Esophagus (tissue), 2 donors: Measurements from ENCODE around the gene SLC4A4. TPM values are rescaled to one million over a fixed set of nuclear protein-coding genes. Genes with fewer than 3 reads are reported as not detected.

Experiments
- H3K27ac ChIP-seq, 2 donors: one replicate each; pipeline ENCODE4 v1.5.1; 2013; ENCODE audit warnings: low read depth in 2 of 2, mild to moderate bottlenecking in 2 of 2, inconsistent platforms in 1 of 2, low read length in 1 of 2, moderate library complexity in 1 of 2
- H3K27me3 ChIP-seq, 2 donors: one replicate each; pipeline ENCODE4 v1.6.1; 2013; ENCODE audit warnings: low read length in 2 of 2, control low read depth in 1 of 2, mild to moderate bottlenecking in 1 of 2; ENCODE audit not compliant: insufficient read depth in 2 of 2, control insufficient read depth in 1 of 2
- H3K36me3 ChIP-seq, 2 donors: one replicate each; pipeline ENCODE4 v1.6.1; 2013; ENCODE audit warnings: low read length in 1 of 2; ENCODE audit not compliant: control insufficient read depth in 2 of 2, insufficient read depth in 2 of 2
- H3K4me1 ChIP-seq, 2 donors: one replicate each; pipeline ENCODE4 v1.6.1; 2013; ENCODE audit warnings: low read length in 1 of 2; ENCODE audit not compliant: control insufficient read depth in 2 of 2, insufficient read depth in 2 of 2
- H3K4me3 ChIP-seq, 2 donors: one replicate each; pipeline ENCODE4 v1.5.1; 2013; ENCODE audit warnings: low read length in 2 of 2, mild to moderate bottlenecking in 2 of 2, low read depth in 1 of 2, moderate library complexity in 1 of 2
- H3K9me3 ChIP-seq, 2 donors: one replicate each; pipeline ENCODE4 v1.6.1; 2013; ENCODE audit warnings: mild to moderate bottlenecking in 2 of 2, low read depth in 1 of 2, low read length in 1 of 2, moderate library complexity in 1 of 2; ENCODE audit not compliant: control insufficient read depth in 2 of 2, insufficient read depth in 1 of 2
- WGBS, 2 donors: extraction: QIAGEN DNeasy Blood & Tissue Kit; methylation state at CpG; one replicate each; pipeline ENCODE4 v1.1.7; 2013; 5-methylcytosine and 5-hydroxymethylcytosine counted together
- polyA plus RNA-seq, 2 donors: library from polyadenylated mRNA; stranded (reverse); fragments of 200-250 nt; gene quantifications; one replicate each; pipeline ENCODE4 v1.2.3, GENCODE V29; 2013
- donor health status: healthy with polysubstance abuse.
- donor health status: Bipolar disorder and iron deficiency.

The SLC4A4 gene
- polyA plus RNA-seq, 2 donors = 0.39 to 0.75 TPM

GRCh38 chr4:71377561-71377960, 38.7 kb downstream of the SLC4A4 start:
- Histone ChIP-seq H3K4me3 (no peak overlapping the region), H3K9me3 (no peaks in the 10 kb centered on the region), H3K4me1 (no peaks in the 10 kb centered on the region), H3K36me3 (no peaks in the 10 kb centered on the region), H3K27me3 (no peaks in the 10 kb centered on the region), H3K27ac (no peak overlapping the region)
- 54 to 65% methylated on average over 4 of the region's 4 CpGs for WGBS, 2 donors

DNA sequence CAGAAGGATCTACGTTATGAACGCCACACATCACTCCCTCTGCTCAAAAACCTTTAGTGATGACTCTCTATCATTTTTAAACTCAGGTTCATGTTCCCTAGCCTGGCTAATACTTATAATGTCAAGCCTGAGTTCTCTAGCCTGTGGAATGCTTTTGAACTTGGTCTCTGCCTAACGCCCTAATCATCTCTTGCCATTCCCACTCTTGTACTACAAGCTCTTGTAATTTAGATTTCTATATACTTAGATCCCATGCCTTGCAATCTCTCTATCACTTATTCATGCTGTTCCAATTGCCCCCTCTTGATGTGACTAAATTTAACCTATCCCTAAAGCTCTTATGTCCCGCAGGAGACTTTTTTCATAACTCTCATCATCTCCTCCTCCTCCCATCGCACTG, 40.3 kb downstream of the SLC4A4 start:
- no peaks in the 10 kb centered on the region for H3K4me1 ChIP-seq
- H3K9me3 ChIP-seq = no peaks in the 10 kb centered on the region
- H3K27ac ChIP-seq = no peak overlapping the region
- no peak overlapping the region for H3K4me3 ChIP-seq
- WGBS, 2 donors = 86 to 90% methylated on average over 5 of the region's 5 CpGs
- no peaks in the 10 kb centered on the region for H3K27me3 ChIP-seq
- no peaks in the 10 kb centered on the region for H3K36me3 ChIP-seq

- no peaks in the 10 kb centered on the region for H3K4me1 ChIP-seq
- H3K27ac ChIP-seq = no peak overlapping the region
- H3K36me3 ChIP-seq = no peaks in the 10 kb centered on the region
- WGBS, 2 donors = 82 to 89% methylated on average over 3 of the region's 3 CpGs
- H3K27me3 ChIP-seq = no peaks in the 10 kb centered on the region
- no peak overlapping the region for H3K4me3 ChIP-seq
- H3K9me3 ChIP-seq = no peaks in the 10 kb centered on the region
Observed at GRCh38 chr4:71380788-71381187, 42.0 kb downstream of the SLC4A4 start.

GRCh38 chr4:71382125-71382899, 43.5 kb downstream of the SLC4A4 start:
- Histone ChIP-seq H3K27ac (no peak overlapping the region), H3K27me3 (no peaks in the 10 kb centered on the region), H3K4me3 (no peak overlapping the region), H3K4me1 (no peaks in the 10 kb centered on the region), H3K36me3 (no peaks in the 10 kb centered on the region), H3K9me3 (no peaks in the 10 kb centered on the region)
- WGBS, 2 donors = 87 to 96% methylated on average over 3 of the region's 3 CpGs

- Histone ChIP-seq H3K27me3 (no peaks in the 10 kb centered on the region), H3K27ac (no peak overlapping the region), H3K4me1 (no peaks in the 10 kb centered on the region), H3K9me3 (no peaks in the 10 kb centered on the region), H3K4me3 (no peak overlapping the region), H3K36me3 (no peaks in the 10 kb centered on the region)
- WGBS, 2 donors = 81 to 91% methylated on average over 3 of the region's 3 CpGs
Observed at GRCh38 chr4:71382900-71383560, 44.2 kb downstream of the SLC4A4 start.

DNA sequence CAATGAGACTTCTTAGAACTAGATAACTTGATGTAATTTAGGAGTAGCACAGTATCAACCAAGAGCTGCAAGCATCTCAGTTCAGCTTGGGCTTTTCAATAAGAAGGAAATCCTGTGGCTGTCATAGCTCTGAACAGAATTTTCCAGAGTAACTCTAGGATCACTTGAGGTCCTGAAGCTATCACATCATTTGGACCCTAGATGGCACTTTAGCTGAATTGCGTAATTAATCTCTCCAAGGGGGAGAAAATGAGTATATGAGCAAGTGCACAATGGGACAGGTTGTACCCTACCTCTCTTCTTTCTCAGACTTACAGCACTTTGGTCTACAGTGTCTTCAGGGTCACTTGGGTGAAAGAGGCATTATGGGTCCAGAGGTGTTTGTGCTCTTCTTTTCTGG, 45.2 kb downstream of the SLC4A4 start:
- H3K4me3 ChIP-seq = no peak overlapping the region
- no peaks in the 10 kb centered on the region for H3K27me3 ChIP-seq
- no peaks in the 10 kb centered on the region for H3K36me3 ChIP-seq
- H3K9me3 ChIP-seq = no peaks in the 10 kb centered on the region
- H3K4me1 ChIP-seq = no peaks in the 10 kb centered on the region
- no peak overlapping the region for H3K27ac ChIP-seq
- 93 to 96% methylated on average over 1 of the region's 1 CpG for WGBS, 2 donors

GRCh38 chr4:71389149-71389827, 50.5 kb downstream of the SLC4A4 start:
- H3K27ac ChIP-seq = no peak overlapping the region
- H3K36me3 ChIP-seq = no peaks in the 10 kb centered on the region
- no peak overlapping the region for H3K4me3 ChIP-seq
- WGBS, 2 donors = 33 to 38% methylated on average over 2 of the region's 2 CpGs
- no peaks in the 10 kb centered on the region for H3K4me1 ChIP-seq
- no peaks in the 10 kb centered on the region for H3K9me3 ChIP-seq
- H3K27me3 ChIP-seq = no peaks in the 10 kb centered on the region

DNA sequence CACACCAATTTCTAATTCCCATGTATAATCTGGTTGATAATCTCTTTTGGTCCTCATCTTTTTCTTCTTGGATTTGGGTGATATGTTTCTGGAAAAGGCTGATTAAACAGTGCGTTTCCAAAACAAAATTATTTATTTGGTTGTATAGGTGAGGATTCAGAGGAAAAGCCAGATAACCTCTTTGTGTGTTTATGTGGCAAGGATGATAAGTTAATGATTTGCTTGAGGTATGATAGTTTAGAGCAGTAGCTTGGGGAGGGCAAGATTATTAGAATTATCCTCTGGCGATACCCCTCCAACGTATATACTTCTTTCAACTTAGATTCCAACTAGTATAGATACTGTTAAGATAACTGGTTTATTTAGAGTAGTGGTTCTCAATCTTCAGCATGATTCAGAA, 53.3 kb downstream of the SLC4A4 start:
- no peaks in the 10 kb centered on the region for H3K36me3 ChIP-seq
- 91 to 97% methylated on average over 3 of the region's 3 CpGs for WGBS, 2 donors
- peaks cover 0 to 3% of the 10 kb centered on the region in 2 donors for H3K4me1 ChIP-seq
- H3K27me3 ChIP-seq = no peaks in the 10 kb centered on the region
- no peaks in the 10 kb centered on the region for H3K9me3 ChIP-seq
- H3K27ac ChIP-seq = no peak overlapping the region
- no peak overlapping the region for H3K4me3 ChIP-seq

DNA sequence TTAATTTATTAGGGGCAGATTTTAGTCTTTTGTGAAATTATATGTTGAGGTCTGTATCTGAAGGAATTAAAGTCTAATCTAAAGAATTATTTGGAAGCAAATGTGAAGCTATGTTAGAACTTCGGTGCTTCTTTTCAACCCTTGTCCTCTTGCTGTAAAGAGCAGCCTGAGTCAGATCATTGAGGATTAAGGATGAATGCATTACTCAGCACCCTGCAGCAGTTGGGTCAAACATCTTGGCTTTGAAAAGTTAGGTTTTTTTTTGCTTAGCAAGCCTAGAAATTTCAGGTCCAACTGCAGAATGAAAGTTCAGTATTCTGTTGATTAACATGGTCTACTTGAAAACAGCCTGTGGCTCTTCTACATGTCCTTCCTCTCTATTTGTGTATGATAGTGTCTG, 57.6 kb downstream of the SLC4A4 start:
- 31 to 50% methylated on average over 1 of the region's 1 CpG for WGBS, 2 donors
- Histone ChIP-seq H3K4me3 (no peak overlapping the region), H3K4me1 (peaks cover 0 to 3% of the 10 kb centered on the region in 2 donors), H3K9me3 (no peaks in the 10 kb centered on the region), H3K27me3 (no peaks in the 10 kb centered on the region), H3K36me3 (no peaks in the 10 kb centered on the region), H3K27ac (no peak overlapping the region)
